ENCODE measurements around the gene KNOP1. TPM values are rescaled to one million over a fixed set of nuclear protein-coding genes. Genes with fewer than 3 reads are reported as not detected.
A peak's percentile ranks its signal among the peaks of the same experiment; 100 is the strongest.

The KNOP1 gene
- 6.8 TPM for total RNA-seq
- long read RNA-seq, full-length matches to known transcripts, result 3 of 14 reads
- long read RNA-seq, partial matches to known transcripts, result 5 of 14 reads
- long read RNA-seq, other reads (novel, unspliced or antisense), result 6 of 14 reads

GRCh38 chr16:19717741-19718623 is at the start of gene KNOP1, which contains the start of gene IQCK:
KNOP1 (minus strand) TSS chr16:19718227; CDS start chr16:19715035, 3,192 bp downstream.
IQCK (plus strand) TSS chr16:19718271; CDS start chr16:19718307, 36 bp downstream.
- intact Hi-C loops (cut with DNase I), result loop anchor here (1.0 kb wide), 1 partner anchor 165 kb away; no protein-coding TSS in a partner anchor

GRCh38 chr16:19767497-19767896 is 49.5 kb upstream of the KNOP1 start:
- no peak for DNase-seq (ENCODE audit: low spot score)
- intact Hi-C loops (cut with DNase I), result no loop called here

More at GRCh38 chr16:19717741-19718623, at the start of gene KNOP1, which contains the start of gene IQCK:
- peak; percentile 95 for DNase-seq (ENCODE audit: low spot score)

- DNase-seq (ENCODE audit: low spot score), result no peak
- intact Hi-C loops (cut with DNase I), result no loop called here
Observed at GRCh38 chr16:19766988-19767387, 49.0 kb upstream of the KNOP1 start.

- intact Hi-C loops (cut with DNase I), result no loop called here
- no peak for DNase-seq (ENCODE audit: low spot score)
Observed at GRCh38 chr16:19766554-19766884, 48.5 kb upstream of the KNOP1 start.

- intact Hi-C loops (cut with DNase I), result no loop called here
- no peak for DNase-seq (ENCODE audit: low spot score)
Observed at GRCh38 chr16:19765860-19766553, 48.0 kb upstream of the KNOP1 start.

GRCh38 chr16:19760356-19761060 is 42.5 kb upstream of the KNOP1 start:
- intact Hi-C loops (cut with DNase I), result no loop called here
- no peak for DNase-seq (ENCODE audit: low spot score)

GRCh38 chr16:19757762-19758595 is 40.0 kb upstream of the KNOP1 start:
- DNase-seq (ENCODE audit: low spot score), result no peak
- intact Hi-C loops (cut with DNase I), result no loop called here

- intact Hi-C loops (cut with DNase I), result no loop called here
- no peak for DNase-seq (ENCODE audit: low spot score)
Observed at GRCh38 chr16:19757026-19757425, 39.0 kb upstream of the KNOP1 start.

- intact Hi-C loops (cut with DNase I), result no loop called here
Observed at GRCh38 chr16:19755268-19755667, 37.2 kb upstream of the KNOP1 start.

GRCh38 chr16:19754644-19755036 is 36.6 kb upstream of the KNOP1 start:
- intact Hi-C loops (cut with DNase I), result loop anchor here (5.0 kb wide), 1 partner anchor 48 kb away; no protein-coding TSS in a partner anchor
- no peak for DNase-seq (ENCODE audit: low spot score)

More at GRCh38 chr16:19755268-19755667, 37.2 kb upstream of the KNOP1 start:
- no peak for DNase-seq (ENCODE audit: low spot score)

- intact Hi-C loops (cut with DNase I), result loop anchor here (5.0 kb wide), 1 partner anchor 48 kb away; no protein-coding TSS in a partner anchor
- no peak for DNase-seq (ENCODE audit: low spot score)
Observed at GRCh38 chr16:19753815-19754643, 36.0 kb upstream of the KNOP1 start.

GRCh38 chr16:19751478-19752385 is 33.7 kb upstream of the KNOP1 start:
- no peak for DNase-seq (ENCODE audit: low spot score)
- intact Hi-C loops (cut with DNase I), result loop anchor here (5.0 kb wide), 1 partner anchor 51 kb away; no protein-coding TSS in a partner anchor

GRCh38 chr16:19749571-19750080 is 31.6 kb upstream of the KNOP1 start:
- DNase-seq (ENCODE audit: low spot score), result no peak
- intact Hi-C loops (cut with DNase I), result loop anchor here (5.0 kb wide), 1 partner anchor 53 kb away; no protein-coding TSS in a partner anchor

- no peak for DNase-seq (ENCODE audit: low spot score)
- intact Hi-C loops (cut with DNase I), result no loop called here
Observed at GRCh38 chr16:19748389-19749168, 30.6 kb upstream of the KNOP1 start.

- no peak for DNase-seq (ENCODE audit: low spot score)
- intact Hi-C loops (cut with DNase I), result no loop called here
Observed at GRCh38 chr16:19746561-19746960, 28.5 kb upstream of the KNOP1 start.

Data from cardiac septum (tissue), 1 donor.